MM.1S (cell line): ENCODE data around the gene LDLRAD3.

Source experiments
- DNase-seq: peaks from one replicate; pipeline ENCODE4 v3.0.0-alpha.2; 2015
- H2AFZ ChIP-seq: fragments of 300-600 bp; sonication (generic); 2 replicates; pipeline ENCODE4 v1.6.0; 2016; ENCODE audit warnings: antibody characterized with exemption, low read length
- H3F3A ChIP-seq: fragments of 300-600 bp; sonication (generic); 2 replicates; pipeline ENCODE4 v1.6.1; 2016; ENCODE audit warnings: mild to moderate bottlenecking, antibody characterized with exemption, low read length, moderate library complexity, mixed read lengths; ENCODE audit not compliant: insufficient read depth
- H3K27ac ChIP-seq: fragments of 300-600 bp; sonication (generic); 2 replicates; pipeline ENCODE4 v1.5.1; 2016; ENCODE audit warnings: mild to moderate bottlenecking, low read length
- H3K27me3 ChIP-seq: fragments of 300-600 bp; sonication (generic); replicated peaks from 2 replicates; pipeline ENCODE4 v1.6.0; 2016; ENCODE audit warnings: low read length; ENCODE audit not compliant: insufficient read depth
- H3K36me3 ChIP-seq: fragments of 300-600 bp; sonication (generic); replicated peaks from 2 replicates; pipeline ENCODE4 v1.6.1; 2016; ENCODE audit warnings: mild to moderate bottlenecking, low read length, mixed read lengths; ENCODE audit not compliant: insufficient read depth
- H3K4me1 ChIP-seq: fragments of 300-600 bp; sonication (generic); 2 replicates; pipeline ENCODE4 v1.6.1; 2016; ENCODE audit warnings: low read length, mixed read lengths
- H3K4me2 ChIP-seq: fragments of 300-600 bp; sonication (generic); 2 replicates; pipeline ENCODE4 v1.6.0; 2016; ENCODE audit warnings: low read depth, low read length
- H3K4me3 ChIP-seq: fragments of 300-600 bp; sonication (generic); 2 replicates; pipeline ENCODE4 v1.5.1; 2016; ENCODE audit warnings: low read length, mixed read lengths
- H3K79me2 ChIP-seq: fragments of 300-600 bp; sonication (generic); 2 replicates; pipeline ENCODE4 v1.6.1; 2016; ENCODE audit warnings: mixed run types, low read length, mixed read lengths
- H3K9ac ChIP-seq: fragments of 300-600 bp; sonication (generic); 2 replicates; pipeline ENCODE4 v1.6.1; 2016; ENCODE audit warnings: low read length, mixed read lengths
- H3K9me2 ChIP-seq: fragments of 300-600 bp; sonication (generic); replicated peaks from 2 replicates; pipeline ENCODE4 v1.6.1; 2016; ENCODE audit warnings: mild to moderate bottlenecking, low read length, mixed read lengths; ENCODE audit not compliant: insufficient read depth
- H3K9me3 ChIP-seq: fragments of 300-600 bp; sonication (generic); replicated peaks from 2 replicates; pipeline ENCODE4 v1.6.1; 2016; ENCODE audit warnings: mild to moderate bottlenecking, low read length, mixed read lengths; ENCODE audit not compliant: insufficient read depth
- H4K20me1 ChIP-seq: fragments of 300-600 bp; sonication (generic); 2 replicates; pipeline ENCODE4 v1.6.1; 2016; ENCODE audit warnings: mild to moderate bottlenecking, low read length, moderate library complexity, mixed read lengths; ENCODE audit not compliant: insufficient read depth
- CTCF ChIP-seq: fragments of 300-600 bp; sonication (generic); IDR thresholded peaks from 2 replicates; pipeline ENCODE4 v1.5.1; 2016; ENCODE audit warnings: antibody characterized with exemption, low read length, mixed read lengths
- EZH2 ChIP-seq: fragments of 300-600 bp; sonication (generic); optimal IDR thresholded peaks from 2 replicates; pipeline ENCODE3; 2017; ENCODE audit warnings: low read depth, mild to moderate bottlenecking, antibody characterized with exemption, low read length, mixed read lengths
- EZH2phosphoT487 ChIP-seq: fragments of 300-600 bp; sonication (generic); IDR thresholded peaks from 2 replicates; pipeline ENCODE4 v1.6.1; 2018; ENCODE audit warnings: antibody characterized with exemption, low read length

LDLRAD3 gene

GRCh38 chr11:36000616-36001190, 56.8 kb downstream of the LDLRAD3 start:
- no peak overlapping the region for H3K9ac ChIP-seq
- no peak for DNase-seq
- H3K9me2 ChIP-seq: no peaks in the 10 kb centered on the region
- TF ChIP-seq CTCF (no peak), EZH2 (no peak), EZH2phosphoT487 (no peak)
- no peaks in the 10 kb centered on the region for H3K79me2 ChIP-seq
- no peak overlapping the region for H3K4me3 ChIP-seq
- H3K9me3 ChIP-seq: no peaks in the 10 kb centered on the region
- no peak overlapping the region for H3K4me2 ChIP-seq
- H4K20me1 ChIP-seq: no peaks in the 10 kb centered on the region
- H2AFZ ChIP-seq: no peak overlapping the region
- no peak overlapping the region for H3K27ac ChIP-seq
- H3K36me3 ChIP-seq: no peaks in the 10 kb centered on the region
- peaks cover 15% of the 10 kb centered on the region for H3K4me1 ChIP-seq
- H3K27me3 ChIP-seq: no peaks in the 10 kb centered on the region
- H3F3A ChIP-seq: peaks cover 8% of the 10 kb centered on the region; the same call in 1 of the 2 replicates

GRCh38 chr11:36002196-36002595, 58.3 kb downstream of the LDLRAD3 start:
- TF ChIP-seq EZH2phosphoT487 (no peak), CTCF (no peak), EZH2 (no peak)
- H2AFZ ChIP-seq: no peak overlapping the region
- DNase-seq: no peak

GRCh38 chr11:36002796-36003195, 58.9 kb downstream of the LDLRAD3 start:
- TF ChIP-seq EZH2 (no peak), EZH2phosphoT487 (no peak), CTCF (no peak)
- Histone ChIP-seq H3K9ac (no peak overlapping the region), H3K4me1 (peaks cover 5% of the 10 kb centered on the region), H4K20me1 (no peaks in the 10 kb centered on the region), H3K4me3 (no peak overlapping the region), H3K27ac (no peak overlapping the region), H3K27me3 (no peaks in the 10 kb centered on the region), H3F3A (no peaks in the 10 kb centered on the region), H3K4me2 (no peak overlapping the region), H3K79me2 (no peaks in the 10 kb centered on the region), H3K9me3 (no peaks in the 10 kb centered on the region), H2AFZ (no peak overlapping the region), H3K9me2 (no peaks in the 10 kb centered on the region), H3K36me3 (no peaks in the 10 kb centered on the region)
- no peak for DNase-seq

More at GRCh38 chr11:36002196-36002595, 58.3 kb downstream of the LDLRAD3 start:
- Histone ChIP-seq H3K9me3 (no peaks in the 10 kb centered on the region), H3K27me3 (no peaks in the 10 kb centered on the region), H3K4me1 (peaks cover 11% of the 10 kb centered on the region), H3K9me2 (no peaks in the 10 kb centered on the region), H3F3A (peaks cover 6% of the 10 kb centered on the region; the same call in 1 of the 2 replicates), H4K20me1 (no peaks in the 10 kb centered on the region), H3K27ac (no peak overlapping the region), H3K9ac (no peak overlapping the region), H3K4me2 (no peak overlapping the region), H3K79me2 (no peaks in the 10 kb centered on the region), H3K36me3 (no peaks in the 10 kb centered on the region), H3K4me3 (no peak overlapping the region)
